ENCODE data around the gene CPXM1.

CPXM1 gene

DNA sequence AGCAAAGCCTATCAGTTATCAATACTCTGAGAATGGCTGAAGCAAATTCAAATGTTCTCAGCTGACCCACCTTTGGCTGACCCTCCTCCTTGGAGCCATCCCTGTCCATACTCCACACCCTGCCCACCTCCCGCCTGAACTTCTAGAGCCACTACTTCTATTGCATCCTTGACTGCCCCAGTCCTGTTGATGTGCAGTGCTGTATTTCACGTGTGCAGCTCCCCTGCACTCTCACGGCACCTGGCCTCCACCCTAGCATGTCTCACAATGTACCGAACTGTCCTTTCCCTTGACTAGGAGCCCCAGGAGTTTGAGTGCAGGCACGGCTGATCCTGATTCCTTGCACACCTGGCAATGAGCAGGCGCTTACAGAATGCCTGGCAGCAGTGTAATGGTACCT, 7.0 kb downstream of the CPXM1 start:
- ATAC-seq, result no peak
- TF ChIP-seq TCF4 (CRISPR knock-in tag; IDR thresholded peaks at IDR 0.05; ENCODE audit: borderline replicate concordance) (no peak), ZNF565 (CRISPR knock-in tag; conservative IDR thresholded peaks at IDR 0.05; ENCODE audit: low read depth) (no peak), RARB (CRISPR knock-in tag; IDR thresholded peaks at IDR 0.05) (no peak), CSDC2 (CRISPR knock-in tag; IDR thresholded peaks at IDR 0.05) (no peak), GLIS3 (CRISPR knock-in tag; IDR thresholded peaks at IDR 0.05) (no peak), ARNTL (CRISPR knock-in tag; IDR thresholded peaks at IDR 0.05; ENCODE audit: borderline replicate concordance, low read depth) (no peak), OSR1 (CRISPR knock-in tag; IDR thresholded peaks at IDR 0.05) (no peak)
- TF ChIP-seq, protein P1, sequence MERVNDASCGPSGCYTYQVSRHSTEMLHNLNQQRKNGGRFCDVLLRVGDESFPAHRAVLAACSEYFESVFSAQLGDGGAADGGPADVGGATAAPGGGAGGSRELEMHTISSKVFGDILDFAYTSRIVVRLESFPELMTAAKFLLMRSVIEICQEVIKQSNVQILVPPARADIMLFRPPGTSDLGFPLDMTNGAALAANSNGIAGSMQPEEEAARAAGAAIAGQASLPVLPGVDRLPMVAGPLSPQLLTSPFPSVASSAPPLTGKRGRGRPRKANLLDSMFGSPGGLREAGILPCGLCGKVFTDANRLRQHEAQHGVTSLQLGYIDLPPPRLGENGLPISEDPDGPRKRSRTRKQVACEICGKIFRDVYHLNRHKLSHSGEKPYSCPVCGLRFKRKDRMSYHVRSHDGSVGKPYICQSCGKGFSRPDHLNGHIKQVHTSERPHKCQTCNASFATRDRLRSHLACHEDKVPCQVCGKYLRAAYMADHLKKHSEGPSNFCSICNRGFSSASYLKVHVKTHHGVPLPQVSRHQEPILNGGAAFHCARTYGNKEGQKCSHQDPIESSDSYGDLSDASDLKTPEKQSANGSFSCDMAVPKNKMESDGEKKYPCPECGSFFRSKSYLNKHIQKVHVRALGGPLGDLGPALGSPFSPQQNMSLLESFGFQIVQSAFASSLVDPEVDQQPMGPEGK (CRISPR knock-in tag; IDR thresholded peaks at IDR 0.05; ENCODE audit: borderline replicate concordance), result no peak
- TF ChIP-seq, protein P2, sequence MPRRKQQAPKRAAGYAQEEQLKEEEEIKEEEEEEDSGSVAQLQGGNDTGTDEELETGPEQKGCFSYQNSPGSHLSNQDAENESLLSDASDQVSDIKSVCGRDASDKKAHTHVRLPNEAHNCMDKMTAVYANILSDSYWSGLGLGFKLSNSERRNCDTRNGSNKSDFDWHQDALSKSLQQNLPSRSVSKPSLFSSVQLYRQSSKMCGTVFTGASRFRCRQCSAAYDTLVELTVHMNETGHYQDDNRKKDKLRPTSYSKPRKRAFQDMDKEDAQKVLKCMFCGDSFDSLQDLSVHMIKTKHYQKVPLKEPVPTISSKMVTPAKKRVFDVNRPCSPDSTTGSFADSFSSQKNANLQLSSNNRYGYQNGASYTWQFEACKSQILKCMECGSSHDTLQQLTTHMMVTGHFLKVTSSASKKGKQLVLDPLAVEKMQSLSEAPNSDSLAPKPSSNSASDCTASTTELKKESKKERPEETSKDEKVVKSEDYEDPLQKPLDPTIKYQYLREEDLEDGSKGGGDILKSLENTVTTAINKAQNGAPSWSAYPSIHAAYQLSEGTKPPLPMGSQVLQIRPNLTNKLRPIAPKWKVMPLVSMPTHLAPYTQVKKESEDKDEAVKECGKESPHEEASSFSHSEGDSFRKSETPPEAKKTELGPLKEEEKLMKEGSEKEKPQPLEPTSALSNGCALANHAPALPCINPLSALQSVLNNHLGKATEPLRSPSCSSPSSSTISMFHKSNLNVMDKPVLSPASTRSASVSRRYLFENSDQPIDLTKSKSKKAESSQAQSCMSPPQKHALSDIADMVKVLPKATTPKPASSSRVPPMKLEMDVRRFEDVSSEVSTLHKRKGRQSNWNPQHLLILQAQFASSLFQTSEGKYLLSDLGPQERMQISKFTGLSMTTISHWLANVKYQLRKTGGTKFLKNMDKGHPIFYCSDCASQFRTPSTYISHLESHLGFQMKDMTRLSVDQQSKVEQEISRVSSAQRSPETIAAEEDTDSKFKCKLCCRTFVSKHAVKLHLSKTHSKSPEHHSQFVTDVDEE (CRISPR knock-in tag; IDR thresholded peaks at IDR 0.05), result no peak
- TF ChIP-seq, protein P3, sequence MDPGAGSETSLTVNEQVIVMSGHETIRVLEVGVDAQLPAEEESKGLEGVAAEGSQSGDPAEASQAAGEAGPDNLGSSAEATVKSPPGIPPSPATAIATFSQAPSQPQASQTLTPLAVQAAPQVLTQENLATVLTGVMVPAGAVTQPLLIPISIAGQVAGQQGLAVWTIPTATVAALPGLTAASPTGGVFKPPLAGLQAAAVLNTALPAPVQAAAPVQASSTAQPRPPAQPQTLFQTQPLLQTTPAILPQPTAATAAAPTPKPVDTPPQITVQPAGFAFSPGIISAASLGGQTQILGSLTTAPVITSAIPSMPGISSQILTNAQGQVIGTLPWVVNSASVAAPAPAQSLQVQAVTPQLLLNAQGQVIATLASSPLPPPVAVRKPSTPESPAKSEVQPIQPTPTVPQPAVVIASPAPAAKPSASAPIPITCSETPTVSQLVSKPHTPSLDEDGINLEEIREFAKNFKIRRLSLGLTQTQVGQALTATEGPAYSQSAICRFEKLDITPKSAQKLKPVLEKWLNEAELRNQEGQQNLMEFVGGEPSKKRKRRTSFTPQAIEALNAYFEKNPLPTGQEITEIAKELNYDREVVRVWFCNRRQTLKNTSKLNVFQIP (CRISPR knock-in tag; IDR thresholded peaks at IDR 0.05; ENCODE audit: borderline replicate concordance, low read depth), result no peak

DNA sequence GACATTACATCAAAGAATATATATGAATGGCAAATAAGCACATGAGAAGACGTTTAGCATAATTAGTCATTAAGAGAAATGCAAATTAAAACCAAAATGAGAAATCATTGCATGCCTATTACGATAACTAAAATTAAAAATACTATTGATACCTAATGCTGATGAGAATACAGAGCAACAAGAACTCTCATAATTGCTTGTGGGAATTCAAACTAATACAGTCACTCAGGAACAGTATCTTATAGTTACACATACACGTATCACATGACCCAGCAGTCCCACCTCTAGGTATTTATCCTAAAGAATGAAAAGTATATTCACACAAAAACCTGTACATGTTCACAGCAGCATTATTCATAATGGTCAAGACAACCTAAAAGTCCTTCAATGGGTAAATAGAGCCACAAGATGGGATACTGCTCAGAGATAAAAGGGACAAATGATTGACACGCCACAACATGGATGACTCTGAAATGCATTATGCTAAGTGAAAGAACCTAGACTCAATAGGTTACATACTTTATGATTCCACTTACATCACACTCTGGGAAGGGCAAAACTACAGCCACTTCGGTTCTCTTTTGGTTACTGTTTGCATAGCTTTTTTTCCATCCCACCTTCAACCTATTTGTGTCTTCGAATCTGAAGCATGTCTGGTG, 16.4 kb downstream of the CPXM1 start:
- TF ChIP-seq ARNTL (CRISPR knock-in tag; IDR thresholded peaks at IDR 0.05; ENCODE audit: borderline replicate concordance, low read depth) (no peak), RARB (CRISPR knock-in tag; IDR thresholded peaks at IDR 0.05) (no peak), CSDC2 (CRISPR knock-in tag; IDR thresholded peaks at IDR 0.05) (no peak)

DNA sequence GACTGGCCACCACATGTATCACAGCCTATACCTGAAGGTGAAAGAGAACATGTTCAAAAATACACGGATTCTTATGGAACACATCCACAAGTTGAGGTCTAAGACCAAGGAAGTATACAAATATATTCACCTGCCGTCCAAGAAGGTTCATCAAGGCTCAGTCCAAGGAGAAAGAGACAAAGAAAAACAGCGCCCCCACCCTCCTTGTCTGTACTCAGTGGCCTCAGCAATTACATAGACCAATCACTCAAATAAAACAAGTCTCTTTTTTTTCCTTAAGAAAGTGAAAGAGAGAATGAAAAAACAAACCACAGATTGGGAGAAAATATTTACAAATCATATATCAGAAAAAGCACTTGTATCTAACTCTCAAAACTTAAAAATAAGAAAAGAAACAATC, 19.5 kb downstream of the CPXM1 start:
- no peak for TF ChIP-seq ARNTL (CRISPR knock-in tag; IDR thresholded peaks at IDR 0.05; ENCODE audit: borderline replicate concordance, low read depth)
- TF ChIP-seq SNAI2 (CRISPR knock-in tag; IDR thresholded peaks at IDR 0.05), result no peak
- TF ChIP-seq, protein P2 (CRISPR knock-in tag; IDR thresholded peaks at IDR 0.05), result no peak
- TF ChIP-seq, protein P3 (CRISPR knock-in tag; IDR thresholded peaks at IDR 0.05; ENCODE audit: borderline replicate concordance, low read depth), result no peak
- TF ChIP-seq GLIS3 (CRISPR knock-in tag; IDR thresholded peaks at IDR 0.05), result no peak
- no peak for TF ChIP-seq ZFP3 (CRISPR knock-in tag; IDR thresholded peaks at IDR 0.05)
- TF ChIP-seq RARB (CRISPR knock-in tag; IDR thresholded peaks at IDR 0.05), result no peak
- TF ChIP-seq ZNF565 (CRISPR knock-in tag; conservative IDR thresholded peaks at IDR 0.05; ENCODE audit: low read depth), result no peak
- no peak for TF ChIP-seq ZNF8 (CRISPR knock-in tag; IDR thresholded peaks at IDR 0.05)
- no peak for ATAC-seq

More for the DNA sequence above, 16.4 kb downstream of the CPXM1 start:
- ATAC-seq, result no peak

All from SK-N-SH treated with all-trans-retinoic acid at 6 μM for 48 hours (cell line).